ENCODE data around the gene SDC4. TPM values are rescaled to one million over a fixed set of nuclear protein-coding genes. Genes with fewer than 3 reads are reported as not detected.
A peak's percentile ranks its signal among the peaks of the same experiment; 100 is the strongest.

The SDC4 gene
- polyA plus RNA-seq, 1 of the 3 experiments (the other 2 are of a cell fraction), result 131 TPM

GRCh38 chr20:45362804-45363610 lies 14.8 kb upstream of the SDC4 start, which contains the start of gene SYS1:
Gene SYS1 (plus strand): TSS chr20:45363156. CDS start chr20:45363532, 376 bp downstream.
- H3K9me2 ChIP-seq, result no peaks in the 10 kb centered on the region
- peak; percentile 88 for TF ChIP-seq CTCF (IDR thresholded peaks at IDR 0.05)
- 0 out of 2 replicates have a peak, but pooled peaks have one; percentile 44 for TF ChIP-seq YY1 (IDR thresholded peaks at IDR 0.05; ENCODE audit: low read depth)
- TF ChIP-seq TAF1 (IDR thresholded peaks at IDR 0.05; ENCODE audit: borderline replicate concordance, low read depth, low read length), result 0 out of 2 replicates have a peak, but pooled peaks have one; percentile 50
- TF ChIP-seq GATA2 (CRISPR knock-in tag; IDR thresholded peaks at IDR 0.05), result no peak
- TF ChIP-seq CHD2 (IDR thresholded peaks at IDR 0.05; ENCODE audit: low read length, partially characterized antibody), result peak; percentile 59
- TF ChIP-seq RXRA (IDR thresholded peaks at IDR 0.05; ENCODE audit: borderline replicate concordance, low read depth), result no peak
- TF ChIP-seq EZH2phosphoT487 (IDR thresholded peaks at IDR 0.05; ENCODE audit: borderline replicate concordance, low read depth), result no peak
- peak; percentile 16; the same call in 1 of the 2 replicates for TF ChIP-seq TCF12 (IDR thresholded peaks at IDR 0.05)
- peak; percentile 87 for TF ChIP-seq RAD21 (IDR thresholded peaks at IDR 0.05; ENCODE audit: low read length)
- peak; percentile 47 for TF ChIP-seq PBX3 (IDR thresholded peaks at IDR 0.05)
- no peak for TF ChIP-seq USF1 (IDR thresholded peaks at IDR 0.05; ENCODE audit: borderline replicate concordance, low read depth)
- peak; percentile 13 to 15; a peak in 1 of 4 replicates for TF ChIP-seq EP300 (IDR thresholded peaks at IDR 0.05; ENCODE audit: borderline replicate concordance in 1 of 2, low read depth in 1 of 2, low read length in 1 of 2)
- TF ChIP-seq NRF1 (IDR thresholded peaks at IDR 0.05; ENCODE audit: low read depth, low read length), result peak; percentile 97
- TF ChIP-seq GABPA (IDR thresholded peaks at IDR 0.05; ENCODE audit: low read depth), result peak; percentile 84
- peak; percentile 98 for TF ChIP-seq MXI1 (IDR thresholded peaks at IDR 0.05; ENCODE audit: low read depth, low read length)
- no peak for TF ChIP-seq ZBTB33 (IDR thresholded peaks at IDR 0.05; ENCODE audit: borderline replicate concordance, low read depth)
- TF ChIP-seq FOXM1 (IDR thresholded peaks at IDR 0.05; ENCODE audit: low read depth), result no peak
- no peak for TF ChIP-seq IRF3 (IDR thresholded peaks at IDR 0.05; ENCODE audit: low read depth, low read length)
- no peak for TF ChIP-seq FOXJ3 (CRISPR knock-in tag; IDR thresholded peaks at IDR 0.05)
- peak; percentile 72 for TF ChIP-seq SMC3 (IDR thresholded peaks at IDR 0.05; ENCODE audit: low read depth, low read length)
- TF ChIP-seq MAX (IDR thresholded peaks at IDR 0.05; ENCODE audit: low read depth), result no peak; the same call in 1 of the 2 replicates
- TF ChIP-seq SIN3A (IDR thresholded peaks at IDR 0.05; ENCODE audit: borderline replicate concordance, low read depth, low read length), result peak; percentile 62
- peak; percentile 87 for TF ChIP-seq ELF1 (IDR thresholded peaks at IDR 0.05)
- TF ChIP-seq NFIC (IDR thresholded peaks at IDR 0.05; ENCODE audit: borderline replicate concordance), result no peak
- TF ChIP-seq TEAD4 (IDR thresholded peaks at IDR 0.05; ENCODE audit: borderline replicate concordance, insufficient read depth), result no peak
- peak; percentile 90 for TF ChIP-seq POLR2AphosphoS5 (IDR thresholded peaks at IDR 0.05; ENCODE audit: low read depth, low read length)
- H3K36me3 ChIP-seq (replicated peaks in 1 of 2; ENCODE audit: control insufficient read depth in 1 of 2, insufficient read depth in 2 of 2, low read length in 1 of 2), result peaks cover 21 to 30% of the 10 kb centered on the region in 2 experiments
- H3K79me2 ChIP-seq (ENCODE audit: insufficient read depth), result peaks cover 27% of the 10 kb centered on the region
- H3K9ac ChIP-seq, result peak within 1 kb of the TSS; percentile 85
- 2% methylated on average over 28 of the region's 55 CpGs for WGBS (ENCODE audit: low lambda C conversion rate)
- DNase-seq, result peak; percentile 96
- peaks cover 0 to 11% of the 10 kb centered on the region in 2 experiments; a peak in 2 of 4 replicates for H3K4me1 ChIP-seq (ENCODE audit: control insufficient read depth in 1 of 2, insufficient read depth in 2 of 2, low read depth in 1 of 2, low read length in 1 of 2)
- no peaks in the 10 kb centered on the region for H3K9me3 ChIP-seq
- ChIA-PET CTCF (interaction anchor here (0.6 to 6.4 kb wide), 45 partner anchors 9 to 477 kb away, joined by 3 to 80 read pairs (median 5); partner anchors contain the start of genes SDC4 and WFDC2), POLR2A (interaction anchor here (0.6 to 2.5 kb wide), 14 partner anchors 9 to 478 kb away, joined by 3 to 21 read pairs (median 4); partner anchors contain the start of genes PIGT and YWHAB)
- no peaks in the 10 kb centered on the region for H3K27me3 ChIP-seq (ENCODE audit: insufficient read depth)
- peak within 1 kb of the TSS; percentile 80 to 92 for H3K4me3 ChIP-seq (ENCODE audit: low read depth in 2 of 2, low read length in 1 of 2)
- H3K4me2 ChIP-seq, result peak within 1 kb of the TSS; percentile 92
- H2AFZ ChIP-seq (ENCODE audit: low read depth), result peak within 1 kb of the TSS; percentile 90; the same call in 1 of the 2 replicates
- H3K27ac ChIP-seq (ENCODE audit: low read depth in 2 of 2, low read length in 1 of 2), result peak within 1 kb of the TSS; percentile 91 to 97
- H4K20me1 ChIP-seq (ENCODE audit: insufficient read depth), result no peaks in the 10 kb centered on the region
- no peaks in the 10 kb centered on the region for H3F3A ChIP-seq (replicated peaks; ENCODE audit: insufficient read depth)
